ENCODE results near the gene CDK7.

GRCh38 chr5:69312459-69313160, 77.9 kb downstream of the CDK7 start:
- TF ChIP-seq POLR2AphosphoS5 (IDR thresholded peaks at IDR 0.05; ENCODE audit: low read depth) (no peak), SPI1 (IDR thresholded peaks at IDR 0.05; ENCODE audit: borderline replicate concordance, low read depth) (no peak), GABPA (IDR thresholded peaks at IDR 0.05; ENCODE audit: low read depth) (no peak)
- TF ChIP-seq, protein P1, sequence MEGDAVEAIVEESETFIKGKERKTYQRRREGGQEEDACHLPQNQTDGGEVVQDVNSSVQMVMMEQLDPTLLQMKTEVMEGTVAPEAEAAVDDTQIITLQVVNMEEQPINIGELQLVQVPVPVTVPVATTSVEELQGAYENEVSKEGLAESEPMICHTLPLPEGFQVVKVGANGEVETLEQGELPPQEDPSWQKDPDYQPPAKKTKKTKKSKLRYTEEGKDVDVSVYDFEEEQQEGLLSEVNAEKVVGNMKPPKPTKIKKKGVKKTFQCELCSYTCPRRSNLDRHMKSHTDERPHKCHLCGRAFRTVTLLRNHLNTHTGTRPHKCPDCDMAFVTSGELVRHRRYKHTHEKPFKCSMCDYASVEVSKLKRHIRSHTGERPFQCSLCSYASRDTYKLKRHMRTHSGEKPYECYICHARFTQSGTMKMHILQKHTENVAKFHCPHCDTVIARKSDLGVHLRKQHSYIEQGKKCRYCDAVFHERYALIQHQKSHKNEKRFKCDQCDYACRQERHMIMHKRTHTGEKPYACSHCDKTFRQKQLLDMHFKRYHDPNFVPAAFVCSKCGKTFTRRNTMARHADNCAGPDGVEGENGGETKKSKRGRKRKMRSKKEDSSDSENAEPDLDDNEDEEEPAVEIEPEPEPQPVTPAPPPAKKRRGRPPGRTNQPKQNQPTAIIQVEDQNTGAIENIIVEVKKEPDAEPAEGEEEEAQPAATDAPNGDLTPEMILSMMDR (IDR thresholded peaks at IDR 0.05; ENCODE audit: insufficient read depth, low read length), result no peak

Measured in HL-60 (cell line).